ENCODE data around the gene DNAH3.
A peak's percentile ranks its signal among the peaks of the same experiment; 100 is the strongest.

Gene DNAH3

GRCh38 chr16:20901068-20901435, 249.6 kb downstream of the DNAH3 start:
- peak overlapping the region; percentile 91 for H2AFZ ChIP-seq (ENCODE audit: low read depth)
- H3K4me1 ChIP-seq (ENCODE audit: low read depth, poor library complexity, severe bottlenecking), result peaks cover 30% of the 10 kb centered on the region
- H3K4me2 ChIP-seq, result peak overlapping the region; percentile 75
- no peaks in the 10 kb centered on the region for H3K27me3 ChIP-seq (ENCODE audit: insufficient read depth, low read depth)
- peaks cover 13% of the 10 kb centered on the region; the same call in 1 of the 2 replicates for H3K79me2 ChIP-seq (ENCODE audit: insufficient read depth, low read depth)
- no peaks in the 10 kb centered on the region for H3K36me3 ChIP-seq (ENCODE audit: insufficient read depth)
- H3K4me3 ChIP-seq (IDR thresholded peaks at IDR 0.05; ENCODE audit: insufficient read depth, low read depth, low read length), result peak overlapping the region; percentile 54
- peak overlapping the region; percentile 74 for H3K27ac ChIP-seq
- H3K9ac ChIP-seq, result peak overlapping the region; percentile 85
- H4K20me1 ChIP-seq (ENCODE audit: insufficient read depth), result no peaks in the 10 kb centered on the region
- no peak for TF ChIP-seq CTCF (conservative IDR thresholded peaks at IDR 0.05; ENCODE audit: low read depth, low read length)

GRCh38 chr16:20900299-20901067, 250.2 kb downstream of the DNAH3 start, which contains the start of the genes DCUN1D3 and LYRM1:
Gene DCUN1D3 (minus strand): TSS chr16:20900358. CDS start chr16:20862538, 37,820 bp downstream.
Gene LYRM1 (plus strand): TSS chr16:20900771. CDS start chr16:20915556, 14,785 bp downstream.
- H3K4me3 ChIP-seq (IDR thresholded peaks at IDR 0.05; ENCODE audit: insufficient read depth, low read depth, low read length), result peak within 1 kb of the TSS; percentile 54
- peak within 1 kb of the TSS; percentile 75 for H3K4me2 ChIP-seq
- H3K9ac ChIP-seq, result peak within 1 kb of the TSS; percentile 85
- peak within 1 kb of the TSS; percentile 91 for H2AFZ ChIP-seq (ENCODE audit: low read depth)
- H4K20me1 ChIP-seq (ENCODE audit: insufficient read depth), result no peaks in the 10 kb centered on the region
- H3K4me1 ChIP-seq (ENCODE audit: low read depth, poor library complexity, severe bottlenecking), result peaks cover 30% of the 10 kb centered on the region
- no peaks in the 10 kb centered on the region for H3K27me3 ChIP-seq (ENCODE audit: insufficient read depth, low read depth)
- peaks cover 13% of the 10 kb centered on the region; the same call in 1 of the 2 replicates for H3K79me2 ChIP-seq (ENCODE audit: insufficient read depth, low read depth)
- H3K27ac ChIP-seq, result peak within 1 kb of the TSS; percentile 74
- H3K36me3 ChIP-seq (ENCODE audit: insufficient read depth), result no peaks in the 10 kb centered on the region
- TF ChIP-seq CTCF (conservative IDR thresholded peaks at IDR 0.05; ENCODE audit: low read depth, low read length), result no peak

- no peaks in the 10 kb centered on the region for H4K20me1 ChIP-seq (ENCODE audit: insufficient read depth)
- no peak overlapping the region for H3K27ac ChIP-seq
- H3K4me2 ChIP-seq, result peak overlapping the region; percentile 48
- no peaks in the 10 kb centered on the region for H3K27me3 ChIP-seq (ENCODE audit: insufficient read depth, low read depth)
- no peak overlapping the region for H3K4me3 ChIP-seq (IDR thresholded peaks at IDR 0.05; ENCODE audit: insufficient read depth, low read depth, low read length)
- H3K36me3 ChIP-seq (ENCODE audit: insufficient read depth), result no peaks in the 10 kb centered on the region
- peak overlapping the region; percentile 38; the same call in 1 of the 2 replicates for H3K9ac ChIP-seq
- H2AFZ ChIP-seq (ENCODE audit: low read depth), result peak overlapping the region; percentile 91
- peaks cover 13% of the 10 kb centered on the region; the same call in 1 of the 2 replicates for H3K79me2 ChIP-seq (ENCODE audit: insufficient read depth, low read depth)
- peaks cover 30% of the 10 kb centered on the region for H3K4me1 ChIP-seq (ENCODE audit: low read depth, poor library complexity, severe bottlenecking)
- no peak for TF ChIP-seq CTCF (conservative IDR thresholded peaks at IDR 0.05; ENCODE audit: low read depth, low read length)
These were observed 251.0 kb downstream of the DNAH3 start for GRCh38 chr16:20899477-20900298.

- no peak overlapping the region for H3K27ac ChIP-seq
- no peak overlapping the region for H2AFZ ChIP-seq (ENCODE audit: low read depth)
- no peak for TF ChIP-seq CTCF (conservative IDR thresholded peaks at IDR 0.05; ENCODE audit: low read depth, low read length)
- no peaks in the 10 kb centered on the region for H4K20me1 ChIP-seq (ENCODE audit: insufficient read depth)
- H3K79me2 ChIP-seq (ENCODE audit: insufficient read depth, low read depth), result peaks cover 13% of the 10 kb centered on the region; the same call in 1 of the 2 replicates
- H3K4me2 ChIP-seq, result peak overlapping the region; percentile 48
- peak overlapping the region; percentile 38; the same call in 1 of the 2 replicates for H3K9ac ChIP-seq
- H3K36me3 ChIP-seq (ENCODE audit: insufficient read depth), result no peaks in the 10 kb centered on the region
- H3K4me3 ChIP-seq (IDR thresholded peaks at IDR 0.05; ENCODE audit: insufficient read depth, low read depth, low read length), result no peak overlapping the region
- peaks cover 26% of the 10 kb centered on the region for H3K4me1 ChIP-seq (ENCODE audit: low read depth, poor library complexity, severe bottlenecking)
- no peaks in the 10 kb centered on the region for H3K27me3 ChIP-seq (ENCODE audit: insufficient read depth, low read depth)
These were observed 251.6 kb downstream of the DNAH3 start for GRCh38 chr16:20899071-20899470.
